Mucosa of stomach (tissue), 1 donor: ENCODE results near the gene EBF4.
A peak's percentile ranks its signal among the peaks of the same experiment; 100 is the strongest.

Experiments
- H3K27me3 ChIP-seq: one replicate; pipeline ENCODE4 v1.7.0; 2013; ENCODE audit warnings: mild to moderate bottlenecking, low read length; ENCODE audit not compliant: control insufficient read depth, insufficient read depth
- H3K36me3 ChIP-seq: one replicate; pipeline ENCODE4 v1.7.0; 2013; ENCODE audit warnings: low read length; ENCODE audit not compliant: control insufficient read depth, insufficient read depth
- H3K4me1 ChIP-seq: one replicate; pipeline ENCODE4 v1.7.0; 2013; ENCODE audit warnings: mild to moderate bottlenecking, low read length; ENCODE audit not compliant: control insufficient read depth, insufficient read depth
- H3K4me3 ChIP-seq: one replicate; pipeline ENCODE4 v1.7.0; 2013; ENCODE audit warnings: low read length
- H3K9ac ChIP-seq: one replicate; pipeline ENCODE4 v1.7.0; 2013; ENCODE audit warnings: mild to moderate bottlenecking, low read length, moderate library complexity
- H3K9me3 ChIP-seq: one replicate; pipeline ENCODE4 v1.7.0; 2013; ENCODE audit warnings: mild to moderate bottlenecking, low read length, moderate library complexity; ENCODE audit not compliant: control insufficient read depth
- donor health status: Pancreatic carcinoma.

Gene EBF4

GRCh38 chr20:2742431-2742830, 49.9 kb downstream of the EBF4 start:
- no peak overlapping the region for H3K9ac ChIP-seq
- peaks cover 4% of the 10 kb centered on the region for H3K4me1 ChIP-seq
- H3K36me3 ChIP-seq, result no peaks in the 10 kb centered on the region
- no peaks in the 10 kb centered on the region for H3K9me3 ChIP-seq
- no peak overlapping the region for H3K4me3 ChIP-seq
- no peaks in the 10 kb centered on the region for H3K27me3 ChIP-seq

DNA sequence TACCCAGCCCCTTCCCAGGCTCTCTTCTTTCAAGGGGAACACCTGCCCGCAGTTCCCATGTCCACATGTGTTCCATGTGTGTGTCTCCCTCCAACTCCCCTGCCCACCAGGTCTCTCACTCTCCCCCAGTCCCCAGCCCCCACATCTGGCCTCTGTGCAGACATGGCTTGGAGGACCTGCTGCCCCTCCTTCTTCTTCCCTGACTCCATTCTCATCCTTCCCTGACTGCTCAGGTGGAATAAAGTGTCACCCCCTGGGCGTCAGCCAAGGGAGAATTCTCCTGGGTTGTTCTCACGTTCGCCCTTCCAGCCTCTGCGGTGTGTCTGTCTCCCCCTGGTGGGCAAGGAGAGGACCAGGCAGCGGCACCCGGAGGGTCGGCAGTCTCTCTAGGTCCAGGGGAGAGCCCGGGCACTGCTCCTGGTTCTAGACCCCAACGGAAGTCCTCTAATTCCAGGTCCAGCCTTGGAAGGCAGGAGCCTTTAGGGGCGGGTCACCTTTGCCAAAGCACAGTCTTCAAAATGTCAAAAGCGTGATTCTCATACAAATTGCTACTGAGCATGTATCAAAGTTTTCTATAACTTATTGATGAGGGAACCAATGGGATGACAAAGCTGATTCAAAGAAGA, 50.5 kb downstream of the EBF4 start:
- Histone ChIP-seq H3K36me3 (no peaks in the 10 kb centered on the region), H3K9ac (no peak overlapping the region), H3K27me3 (no peaks in the 10 kb centered on the region), H3K4me1 (peaks cover 4% of the 10 kb centered on the region), H3K4me3 (no peak overlapping the region), H3K9me3 (no peaks in the 10 kb centered on the region)

DNA sequence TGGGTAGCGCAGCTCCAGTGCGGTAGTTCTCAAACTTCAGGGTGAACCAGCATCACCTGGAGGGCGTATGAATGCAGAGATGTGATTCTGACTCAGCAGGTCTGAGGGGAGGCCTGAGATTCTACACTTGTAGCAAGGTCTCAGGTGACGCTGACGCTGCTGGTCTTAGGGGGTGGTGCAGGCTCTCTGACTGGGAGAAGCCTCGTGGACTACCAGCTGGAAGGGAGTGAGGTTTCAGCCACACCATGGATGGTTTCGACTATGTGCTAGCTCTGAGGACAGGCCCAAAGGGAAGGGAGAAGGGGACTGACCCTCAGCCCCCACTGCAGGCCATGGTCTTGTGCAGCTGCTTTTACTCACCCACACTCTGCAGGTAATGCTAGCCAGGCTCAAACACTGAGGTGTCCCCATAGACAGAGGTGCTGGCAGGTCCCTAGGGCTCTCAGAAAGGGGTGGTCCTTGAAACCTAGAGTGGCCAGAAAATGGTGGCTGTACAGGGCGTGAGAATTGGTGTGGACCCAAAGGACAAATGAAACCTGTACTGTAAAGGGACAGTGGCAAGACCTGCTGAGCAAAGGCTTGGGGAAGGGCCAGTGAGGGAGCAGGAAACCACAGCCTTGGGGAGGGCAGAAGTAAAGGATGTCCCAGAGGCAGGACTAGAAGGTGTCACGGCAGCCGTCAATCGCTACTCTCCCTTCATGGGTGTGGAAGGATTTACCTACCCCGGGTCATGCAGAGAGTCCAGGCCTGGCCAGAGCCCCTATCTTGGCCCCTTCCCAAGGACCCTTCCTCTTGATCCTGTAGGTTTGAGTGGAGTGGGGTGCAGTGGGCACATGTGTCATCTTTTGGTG, 52.7 kb downstream of the EBF4 start:
- Histone ChIP-seq H3K4me3 (no peak overlapping the region), H3K9ac (no peak overlapping the region), H3K9me3 (no peaks in the 10 kb centered on the region), H3K36me3 (no peaks in the 10 kb centered on the region), H3K4me1 (peaks cover 11% of the 10 kb centered on the region), H3K27me3 (no peaks in the 10 kb centered on the region)

- Histone ChIP-seq H3K27me3 (no peaks in the 10 kb centered on the region), H3K4me1 (peaks cover 19% of the 10 kb centered on the region), H3K4me3 (no peak overlapping the region), H3K9me3 (no peaks in the 10 kb centered on the region), H3K36me3 (no peaks in the 10 kb centered on the region), H3K9ac (no peak overlapping the region)
Measured at GRCh38 chr20:2745936-2746635, 53.5 kb downstream of the EBF4 start.

DNA sequence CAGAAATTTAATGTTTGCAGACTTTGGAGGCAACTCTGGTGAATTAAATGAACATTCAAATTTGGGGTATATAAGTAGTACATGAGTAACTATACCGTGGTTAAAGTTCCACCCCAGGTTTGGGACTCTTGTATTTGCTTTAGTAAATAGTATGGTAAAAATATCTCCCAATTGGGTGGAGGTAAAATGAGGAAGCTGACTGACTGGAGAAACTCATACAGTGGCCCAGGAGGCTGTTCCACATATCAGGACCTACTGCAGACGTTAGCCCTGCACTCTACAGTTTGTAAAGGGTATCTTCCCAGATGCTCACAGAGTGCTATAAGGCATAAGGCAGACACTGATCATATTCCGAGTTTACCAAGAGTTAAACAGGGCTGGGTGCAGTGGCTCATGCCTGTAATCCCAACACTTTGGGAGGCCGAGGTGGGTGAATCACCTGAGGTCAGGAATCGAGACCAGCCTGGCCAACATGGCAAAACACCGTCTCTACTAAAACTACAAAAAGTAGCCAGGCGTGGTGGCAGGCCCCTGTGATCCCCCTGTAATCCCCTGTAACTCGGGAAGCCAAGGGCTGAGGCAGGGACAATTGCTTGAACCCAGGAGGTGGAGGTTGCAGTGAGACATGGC, 54.2 kb downstream of the EBF4 start:
- no peak overlapping the region for H3K9ac ChIP-seq
- no peaks in the 10 kb centered on the region for H3K36me3 ChIP-seq
- H3K4me3 ChIP-seq, result no peak overlapping the region
- peaks cover 22% of the 10 kb centered on the region for H3K4me1 ChIP-seq
- no peaks in the 10 kb centered on the region for H3K9me3 ChIP-seq
- no peaks in the 10 kb centered on the region for H3K27me3 ChIP-seq

DNA sequence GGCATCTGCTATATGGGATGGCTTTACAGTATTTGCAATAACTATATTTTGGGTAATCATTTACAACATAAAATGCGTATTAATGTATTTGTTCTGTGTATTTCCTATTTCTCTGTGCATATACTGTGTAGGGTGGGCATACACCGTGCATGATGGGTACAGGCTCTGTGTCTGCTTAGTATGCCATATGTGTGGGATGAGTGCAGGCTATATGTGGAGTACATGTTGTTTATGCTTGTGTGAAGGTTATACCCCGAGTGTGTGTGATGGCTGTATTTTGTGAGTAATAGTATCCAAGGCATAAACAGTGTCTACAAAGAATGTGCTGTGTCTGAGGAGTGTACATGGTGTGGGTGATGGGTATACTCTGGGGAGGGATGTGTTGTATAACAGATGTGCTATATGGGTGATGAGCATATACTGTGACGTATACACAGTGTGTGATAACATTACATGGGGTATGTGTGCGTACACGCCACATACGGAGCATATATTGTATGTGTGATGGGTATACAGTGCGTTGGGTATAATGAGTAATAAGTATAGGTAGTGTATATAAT, 55.2 kb downstream of the EBF4 start:
- Histone ChIP-seq H3K9me3 (no peaks in the 10 kb centered on the region), H3K4me3 (no peak overlapping the region), H3K27me3 (peaks cover under 1% of the 10 kb centered on the region), H3K36me3 (no peaks in the 10 kb centered on the region), H3K4me1 (peaks cover 26% of the 10 kb centered on the region), H3K9ac (no peak overlapping the region)

DNA sequence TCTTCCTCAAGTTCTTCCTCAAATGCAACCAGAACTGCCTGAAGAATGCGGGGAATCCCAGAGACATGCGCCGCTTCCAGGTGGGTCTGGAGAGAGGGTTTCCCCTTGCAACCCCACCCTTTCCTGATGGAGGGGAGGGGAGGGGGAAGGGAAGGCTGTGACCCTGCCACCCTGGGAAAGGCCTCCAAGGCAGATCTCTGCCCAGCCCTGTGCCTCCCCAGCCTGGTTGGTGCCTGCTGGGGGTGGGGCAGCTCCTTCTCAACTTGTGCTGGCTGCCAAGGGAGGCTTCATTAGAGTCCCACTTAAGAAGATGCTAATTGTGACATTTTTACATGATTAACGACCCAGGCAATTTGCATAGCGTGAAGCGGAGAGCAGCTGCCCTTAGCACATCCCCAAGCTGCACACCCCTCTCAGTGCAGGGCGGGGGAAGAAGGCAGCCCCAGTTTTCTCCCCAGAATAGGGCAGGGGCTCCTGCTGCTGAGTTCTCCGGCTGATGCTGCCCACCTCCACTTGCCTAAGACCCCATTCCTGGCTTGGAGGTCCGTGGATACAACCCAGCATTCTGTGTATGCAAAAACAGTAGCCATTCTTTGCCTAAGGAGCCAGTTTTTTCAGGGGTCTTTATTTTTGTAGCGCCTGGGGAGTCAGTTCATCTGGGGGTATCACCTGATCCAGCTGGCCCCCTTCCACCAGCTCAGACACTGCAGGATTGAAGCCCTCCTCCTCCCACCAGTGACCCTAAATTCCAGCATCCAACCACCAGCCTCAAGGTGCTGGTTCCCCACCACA, 56.2 kb downstream of the EBF4 start:
- Histone ChIP-seq H3K4me3 (no peak overlapping the region), H3K36me3 (no peaks in the 10 kb centered on the region), H3K9me3 (no peaks in the 10 kb centered on the region), H3K9ac (no peak overlapping the region), H3K4me1 (peaks cover 31% of the 10 kb centered on the region), H3K27me3 (peaks cover 11% of the 10 kb centered on the region)

DNA sequence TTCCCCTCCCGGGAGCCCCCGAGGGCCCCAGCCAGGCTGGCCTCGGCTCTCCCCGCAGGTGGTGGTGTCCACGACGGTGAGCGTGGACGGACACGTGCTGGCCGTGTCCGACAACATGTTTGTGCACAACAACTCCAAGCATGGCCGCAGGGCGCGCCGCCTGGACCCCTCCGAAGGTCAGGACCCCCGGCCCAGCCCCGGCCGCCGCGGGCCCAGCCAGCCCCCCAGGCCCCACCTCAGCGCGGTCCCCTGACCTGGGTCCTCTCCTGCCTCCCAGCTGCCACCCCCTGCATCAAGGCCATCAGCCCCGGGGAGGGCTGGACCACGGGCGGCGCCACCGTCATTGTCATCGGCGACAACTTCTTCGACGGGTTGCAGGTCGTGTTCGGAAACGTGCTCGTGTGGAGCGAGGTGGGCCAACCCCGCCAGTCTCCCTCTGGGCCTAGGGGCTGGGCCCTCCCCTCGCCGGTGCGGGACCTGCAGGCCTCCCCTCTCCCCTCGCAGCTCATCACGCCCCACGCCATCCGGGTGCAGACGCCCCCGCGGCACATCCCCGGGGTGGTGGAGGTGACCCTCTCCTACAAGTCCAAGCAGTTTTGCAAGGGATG, 56.9 kb downstream of the EBF4 start:
- Histone ChIP-seq H3K27me3 (peaks cover 18% of the 10 kb centered on the region), H3K9ac (no peak overlapping the region)

DNA sequence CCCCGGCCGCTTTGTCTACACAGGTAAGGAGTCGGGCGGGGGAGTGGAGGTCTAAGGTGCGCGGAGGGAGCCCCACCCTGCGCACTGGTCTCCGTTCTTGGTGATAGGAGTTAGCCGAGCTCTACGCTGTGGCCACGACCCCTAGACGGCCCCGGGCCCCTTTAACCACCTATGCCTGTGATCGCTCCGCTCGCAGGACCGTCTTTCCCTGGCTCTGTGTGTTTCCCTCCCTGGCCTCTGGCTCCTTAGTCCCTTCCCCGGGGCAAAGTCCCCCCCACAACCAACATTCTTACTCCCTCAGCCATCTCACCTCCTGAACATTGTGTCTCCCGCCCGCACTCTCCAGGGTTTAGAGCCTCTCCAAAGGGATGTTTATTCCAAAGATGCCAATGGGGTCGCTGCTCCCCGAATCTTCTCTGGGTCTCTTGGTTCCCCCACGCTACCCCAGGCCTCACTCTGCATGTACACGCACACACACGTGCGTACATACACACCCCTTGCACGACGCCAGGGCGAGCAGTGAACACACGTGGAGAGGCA, 57.4 kb downstream of the EBF4 start:
- Histone ChIP-seq H3K27me3 (peaks cover 24% of the 10 kb centered on the region), H3K36me3 (no peaks in the 10 kb centered on the region), H3K9ac (peak overlapping the region; percentile 17), H3K4me3 (no peak overlapping the region), H3K4me1 (peaks cover 31% of the 10 kb centered on the region), H3K9me3 (no peaks in the 10 kb centered on the region)

More for the DNA sequence above, 56.9 kb downstream of the EBF4 start:
- H3K4me3 ChIP-seq, result no peak overlapping the region
- H3K9me3 ChIP-seq, result no peaks in the 10 kb centered on the region
- H3K4me1 ChIP-seq, result peaks cover 31% of the 10 kb centered on the region
- no peaks in the 10 kb centered on the region for H3K36me3 ChIP-seq

DNA sequence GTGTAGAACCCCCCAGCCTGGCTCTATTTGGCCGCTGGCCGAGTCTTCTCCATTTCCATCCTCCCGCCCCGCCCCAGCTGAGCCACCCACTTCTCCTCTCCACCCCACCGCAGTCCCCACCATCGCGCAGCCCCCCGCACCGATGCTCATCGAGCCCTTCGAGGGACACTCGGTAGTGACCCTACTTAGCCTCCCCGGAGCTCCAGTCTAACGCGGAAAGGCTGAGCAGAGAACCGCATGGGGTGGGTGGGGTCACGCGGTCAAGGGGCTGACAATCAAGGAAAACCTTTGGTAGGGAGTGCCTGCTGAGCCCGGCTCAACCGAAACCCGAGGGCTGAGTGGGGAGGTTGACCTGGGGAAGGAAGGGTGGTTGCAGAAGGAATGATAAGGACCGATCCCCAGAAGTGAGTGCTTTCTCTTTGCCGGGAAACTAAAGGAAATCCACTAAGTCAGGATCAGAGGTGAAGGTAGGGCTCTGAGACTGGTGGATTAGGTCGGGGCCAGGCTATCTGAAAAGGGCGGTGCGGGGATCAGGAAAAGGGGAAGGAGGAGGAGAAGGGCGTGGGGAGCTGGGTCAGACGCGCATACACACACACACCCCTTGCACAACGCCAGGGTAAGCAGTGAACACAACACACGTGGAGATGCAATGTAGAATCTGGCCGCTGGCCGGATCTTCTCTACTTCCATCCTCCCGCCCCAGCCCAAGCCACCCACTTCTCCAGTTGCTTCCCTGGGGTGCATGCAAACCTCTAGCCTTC, 58.1 kb downstream of the EBF4 start:
- H3K4me1 ChIP-seq, result peaks cover 31% of the 10 kb centered on the region
- H3K9me3 ChIP-seq, result no peaks in the 10 kb centered on the region
- peak overlapping the region; percentile 45 for H3K9ac ChIP-seq
- H3K36me3 ChIP-seq, result no peaks in the 10 kb centered on the region
- peaks cover 26% of the 10 kb centered on the region for H3K27me3 ChIP-seq
- no peak overlapping the region for H3K4me3 ChIP-seq
